Globus pallidus (tissue), 1 donor: ENCODE results near the gene SUPT5H.
A peak's percentile ranks its signal among the peaks of the same experiment; 100 is the strongest.

Source experiments
- DNase-seq: peaks from one replicate; pipeline ENCODE4 v3.0.0-alpha.2; 2015; ENCODE audit warnings: low spot score

Gene SUPT5H

GRCh38 chr19:39497701-39497995, 52.3 kb downstream of the SUPT5H start:
- DNase-seq, result no peak

DNA sequence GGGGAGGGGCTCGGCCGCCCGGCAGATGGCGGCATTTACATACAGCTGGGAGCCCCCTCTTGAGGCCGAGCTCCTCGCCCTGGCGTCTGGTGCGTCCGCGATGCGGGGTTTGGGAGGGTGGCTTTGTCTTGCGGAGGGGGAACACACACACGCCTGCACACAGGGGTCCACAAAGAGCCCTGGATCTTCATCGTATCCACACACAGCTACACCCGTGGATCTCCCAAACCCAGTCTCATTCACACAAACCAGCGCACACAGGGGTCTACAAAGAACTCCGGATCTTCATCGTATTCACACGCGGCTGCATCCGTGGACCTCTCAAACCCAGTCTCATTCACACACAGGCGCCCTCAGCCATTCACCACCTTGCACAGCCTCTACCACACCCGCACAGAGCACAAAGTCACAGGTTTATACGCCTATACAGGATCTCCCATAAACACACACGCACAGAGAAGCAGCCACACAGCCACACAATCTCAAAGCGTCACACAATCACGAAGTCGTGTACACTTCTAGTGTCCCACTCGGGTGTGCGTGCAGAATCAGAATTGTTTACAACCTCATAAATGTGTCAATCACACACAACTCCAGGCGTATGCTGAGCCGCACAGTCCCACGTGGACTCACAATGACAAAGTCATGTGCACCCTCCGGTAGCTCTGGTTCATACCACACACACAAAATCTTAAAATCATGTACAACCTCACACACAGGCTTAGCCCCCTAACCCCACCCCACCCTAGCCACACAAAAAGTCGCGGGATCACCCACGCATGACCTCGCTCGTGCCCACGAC, 52.8 kb downstream of the SUPT5H start:
- peak; percentile 37 for DNase-seq

- DNase-seq, result no peak
Measured at GRCh38 chr19:39498798-39499642, 53.6 kb downstream of the SUPT5H start, which contains the start of gene DLL3. Gene DLL3, plus strand, starts transcription at chr19:39498947. Its CDS starts 28 bp downstream, at chr19:39498975.

- DNase-seq, result no peak
Measured at GRCh38 chr19:39499932-39500331, 54.5 kb downstream of the SUPT5H start.

- DNase-seq, result no peak
Measured at GRCh38 chr19:39500543-39500942, 55.2 kb downstream of the SUPT5H start.

- DNase-seq, result no peak
Measured at GRCh38 chr19:39501340-39501739, 56.0 kb downstream of the SUPT5H start.

- DNase-seq, result no peak
Measured at GRCh38 chr19:39502640-39503417, 57.4 kb downstream of the SUPT5H start.

DNA sequence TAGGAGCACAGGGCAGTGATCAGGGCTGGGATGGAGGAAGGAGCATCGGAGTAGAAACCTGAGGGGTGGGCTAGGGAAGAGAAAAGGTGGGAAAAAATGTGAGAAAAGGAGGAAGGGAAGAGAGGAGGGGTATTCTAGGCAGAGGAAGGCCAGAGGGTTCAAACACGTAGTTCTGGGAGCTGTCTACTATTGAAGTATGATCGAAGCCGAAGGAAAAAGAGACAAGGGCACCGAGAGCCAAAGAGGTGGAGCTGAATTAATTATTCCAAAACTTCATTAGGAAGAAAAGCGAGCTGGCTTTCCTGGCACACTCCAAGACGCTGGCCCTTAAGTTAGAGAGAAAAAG, 61.2 kb downstream of the SUPT5H start:
- no peak for DNase-seq

GRCh38 chr19:39506944-39507714, 61.7 kb downstream of the SUPT5H start:
- DNase-seq, result no peak

- no peak for DNase-seq
Measured at GRCh38 chr19:39507715-39508364, 62.5 kb downstream of the SUPT5H start.

DNA sequence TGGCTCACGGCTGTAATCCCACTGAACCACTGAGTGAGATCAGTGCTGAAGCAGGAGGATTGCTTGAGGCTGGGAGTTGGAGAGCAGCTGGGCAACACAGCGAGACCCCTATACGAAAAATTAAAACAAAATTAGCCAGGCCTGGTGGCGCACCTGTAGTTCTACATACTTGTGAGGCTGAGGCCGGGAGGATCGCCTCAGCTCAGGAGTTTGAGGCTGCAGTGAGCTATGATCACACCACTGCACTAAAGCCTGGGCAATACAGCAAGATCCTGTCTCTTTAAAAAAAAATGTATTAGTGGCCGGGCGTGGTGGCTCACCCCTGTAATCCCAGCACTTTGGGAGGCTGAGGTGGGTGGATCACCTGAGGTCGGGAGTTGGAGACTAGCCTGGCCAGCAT, 63.2 kb downstream of the SUPT5H start:
- no peak for DNase-seq

DNA sequence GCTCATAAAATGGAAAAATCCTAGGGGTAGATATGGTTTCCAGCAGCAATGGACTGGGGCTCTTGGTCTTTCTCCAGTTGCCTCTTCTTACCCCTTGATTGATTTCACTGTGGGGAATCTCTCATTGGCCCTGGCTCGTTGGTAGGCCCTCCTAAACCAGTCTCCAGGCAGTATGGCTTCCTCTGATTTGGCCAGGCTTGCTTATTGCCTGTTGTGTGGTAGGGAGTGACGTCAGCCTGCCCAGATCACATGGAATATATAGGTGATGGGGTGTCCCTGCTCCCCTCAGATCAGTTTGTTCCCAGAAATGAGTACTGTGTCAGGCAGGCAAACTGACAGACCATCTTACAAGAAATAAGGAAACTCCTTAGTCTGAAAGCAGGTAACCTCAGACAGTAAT, 63.9 kb downstream of the SUPT5H start:
- no peak for DNase-seq

DNA sequence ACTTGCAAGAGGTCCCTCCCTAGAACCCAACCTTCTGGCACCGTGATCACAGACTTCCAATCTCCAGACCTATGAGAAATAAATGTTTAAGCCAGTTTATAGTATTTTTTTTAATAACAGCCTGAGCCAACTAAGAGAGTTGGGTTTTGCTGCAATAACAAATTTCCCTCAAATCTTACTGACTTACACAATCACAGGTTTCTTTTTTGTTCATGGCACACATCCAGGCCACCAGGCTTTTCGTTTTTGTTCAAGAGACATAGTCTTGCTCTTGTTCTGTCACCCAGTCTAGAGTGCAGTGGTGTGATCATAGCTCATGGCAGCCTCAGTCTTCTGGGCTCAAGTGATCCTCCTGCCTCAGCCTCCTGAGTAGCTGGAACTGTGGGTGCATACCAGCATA, 67.6 kb downstream of the SUPT5H start:
- no peak for DNase-seq

- DNase-seq, result no peak
Measured at GRCh38 chr19:39514840-39515550, 69.6 kb downstream of the SUPT5H start, which contains the start of gene SELENOV. Gene SELENOV, plus strand, starts transcription at chr19:39515139. Its CDS starts 74 bp downstream, at chr19:39515213.

GRCh38 chr19:39515551-39516191, 70.3 kb downstream of the SUPT5H start:
- DNase-seq, result no peak

DNA sequence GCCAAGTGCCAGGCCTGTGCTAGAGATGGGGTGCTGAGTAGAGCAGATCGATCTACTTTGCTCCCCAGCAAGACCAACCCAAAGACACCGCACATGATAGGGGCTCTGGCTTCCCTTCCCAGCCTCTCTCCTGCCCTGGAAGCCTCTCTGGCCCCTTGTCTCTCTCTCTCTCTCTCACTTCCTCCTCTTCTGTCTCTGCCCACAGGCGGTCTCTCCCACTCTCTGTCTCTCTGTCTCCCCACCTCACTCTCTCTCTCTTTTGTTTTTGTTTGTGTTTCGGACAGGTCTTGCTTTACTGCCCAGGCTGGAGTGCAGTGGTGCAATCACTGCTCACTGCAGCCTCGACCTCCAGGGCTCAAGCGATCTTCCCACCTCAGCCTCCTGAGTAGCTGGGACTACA, 70.9 kb downstream of the SUPT5H start:
- no peak for DNase-seq

DNA sequence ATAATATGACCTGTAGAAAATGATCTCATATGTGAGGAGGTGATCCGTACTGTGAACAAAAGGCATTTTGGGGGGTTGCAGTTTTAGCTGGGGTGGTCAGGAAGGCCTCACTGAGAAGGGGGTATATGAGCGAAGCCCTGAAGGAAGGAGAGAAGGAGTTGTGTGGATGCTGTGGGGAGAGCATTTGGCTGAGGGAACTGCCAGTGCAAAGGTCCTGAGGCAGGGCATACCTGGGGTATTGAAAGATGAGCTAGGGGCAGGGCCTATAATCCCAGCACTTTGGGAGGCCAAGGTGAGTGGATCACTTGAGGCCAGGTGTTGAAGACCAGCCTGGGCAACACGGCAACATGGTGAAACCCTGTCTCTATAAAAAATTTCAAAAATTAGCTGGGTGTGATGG, 72.0 kb downstream of the SUPT5H start:
- no peak for DNase-seq

DNA sequence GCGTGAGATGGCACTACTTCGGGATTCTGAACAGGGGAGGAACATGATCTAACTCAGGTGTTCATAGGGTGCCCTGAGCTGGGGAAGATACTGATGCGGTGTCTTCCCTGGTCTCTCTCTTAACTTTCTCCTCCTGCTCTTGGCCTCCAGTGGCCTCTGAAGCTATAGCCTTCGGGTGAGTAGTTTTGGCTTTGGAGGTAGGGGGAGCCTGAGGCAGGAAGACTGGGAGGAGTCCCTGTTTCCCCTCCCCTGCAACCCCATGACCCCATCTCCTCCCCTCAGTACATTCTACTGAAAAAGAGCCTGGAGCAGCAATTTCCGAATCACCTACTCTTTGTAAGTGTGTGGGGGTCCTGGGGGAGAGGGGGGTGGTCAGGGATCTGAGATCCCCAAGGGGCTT, 73.1 kb downstream of the SUPT5H start:
- DNase-seq, result no peak

DNA sequence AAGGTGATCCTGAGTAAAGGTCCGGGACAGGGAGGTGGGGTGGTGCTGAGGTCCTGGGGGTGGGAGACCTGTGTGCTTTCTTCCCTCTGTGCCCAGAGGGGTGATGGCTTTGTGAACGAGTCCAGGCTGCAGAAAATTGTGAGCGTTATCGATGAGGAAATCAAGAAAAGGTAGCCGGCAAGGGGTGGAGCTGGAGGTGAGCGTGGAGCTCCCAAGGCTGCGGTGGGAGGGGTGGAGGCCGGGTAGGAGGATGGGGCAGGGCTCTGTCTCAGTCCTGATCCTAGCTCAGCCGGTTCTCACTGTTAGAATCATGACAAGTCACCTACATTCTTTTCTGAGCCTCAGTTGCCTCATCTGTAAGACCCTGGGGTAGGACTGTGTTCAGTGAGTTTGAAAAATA, 73.6 kb downstream of the SUPT5H start:
- DNase-seq, result no peak
